Endothelial cell of umbilical vein (primary cell): Measurements from ENCODE around the gene PDE4B. TPM values are rescaled to one million over a fixed set of nuclear protein-coding genes. Genes with fewer than 3 reads are reported as not detected.

ENCODE experiments used
- BruUV-seq: library from RNA; stranded (reverse); fragments of 400-500 nt; replicated peaks from 2 replicates; lab custom pipeline; 2021; lab: Mats Ljungman, UMichigan
- CTCF ChIA-PET: fragments of 300-600, 350-600 bp; sonication (Branson Sonifier 250); formaldehyde crosslinking; loops from one replicate; lab custom pipeline; 2021; ENCODE audit warnings: antibody characterized with exemption, inconsistent platforms; lab: Charles Lee
- POLR2A ChIA-PET: fragments of 300-600, 350-600 bp; sonication (Branson Sonifier 250); formaldehyde crosslinking; loops from one replicate; lab custom pipeline; 2021; ENCODE audit warnings: antibody characterized with exemption, inconsistent platforms; lab: Charles Lee
- DNase-seq: peaks from one replicate; pipeline ENCODE4 v3.0.0-alpha.2; 2011; ENCODE audit warnings: low read depth, low spot score
- FAIRE-seq: peaks from 2 replicates; lab custom pipeline; 2011; peaks lifted over from hg19 to GRCh38; lab: Jason Lieb, UNC
- H2AFZ ChIP-seq: 2 replicates; pipeline ENCODE4 v1.6.0; 2012; ENCODE audit warnings: low read depth, low read length, control low read depth, inconsistent platforms
- H3K27ac ChIP-seq: 2 replicates; pipeline ENCODE4 v1.5.1; 2011; ENCODE audit warnings: low read depth, mild to moderate bottlenecking, control low read depth, low read length, moderate library complexity; ENCODE audit not compliant: insufficient read depth
- H3K27me3 ChIP-seq, 2 experiments: 2 replicates each; pipeline versions ENCODE4 v1.6.0 to v1.6.1; 2011; ENCODE audit warnings: low read length in 2 of 2, mixed read lengths in 1 of 2; ENCODE audit not compliant: control insufficient read depth in 2 of 2, insufficient read depth in 2 of 2
- H3K36me3 ChIP-seq, 2 experiments: 2 replicates in 1 of 2; 3 replicates in 1 of 2; pipeline ENCODE4 v1.5.1; 2011; ENCODE audit warnings: low read length in 2 of 2, mild to moderate bottlenecking in 1 of 2, moderate library complexity in 1 of 2; ENCODE audit not compliant: control insufficient read depth in 2 of 2, insufficient read depth in 2 of 2; ENCODE audit errors: extremely low read depth in 1 of 2
- H3K4me1 ChIP-seq: 3 replicates; pipeline ENCODE4 v1.5.1; 2011; ENCODE audit warnings: mild to moderate bottlenecking, low read length; ENCODE audit not compliant: control insufficient read depth, insufficient read depth; ENCODE audit errors: extremely low read depth
- H3K4me2 ChIP-seq: 2 replicates; pipeline ENCODE4 v1.6.1; 2011; ENCODE audit warnings: low read length, control low read depth, mixed read lengths; ENCODE audit not compliant: insufficient read depth
- H3K4me3 ChIP-seq, 3 experiments: fragments of 200-600 bp in 1 of 3; sonication (generic), shearing (Covaris generic) in 1 of 3; replicated peaks in 1 of 3; 2 replicates each; pipeline ENCODE4 v1.5.1; 2011 to 2016; ENCODE audit warnings: control low read depth in 3 of 3, low read length in 3 of 3, mild to moderate bottlenecking in 2 of 3, inconsistent platforms in 1 of 3, low read depth in 1 of 3, moderate library complexity in 1 of 3; ENCODE audit not compliant: insufficient read depth in 1 of 3
- H3K79me2 ChIP-seq: 2 replicates; pipeline ENCODE4 v1.6.0; 2012; ENCODE audit warnings: low read length, inconsistent platforms; ENCODE audit not compliant: control insufficient read depth, insufficient read depth
- H3K9ac ChIP-seq: replicated peaks from 2 replicates; pipeline ENCODE3; 2011; ENCODE audit warnings: low read length, control low read depth; ENCODE audit not compliant: insufficient read depth; ENCODE audit errors: extremely low read depth
- H3K9me1 ChIP-seq: replicated peaks from 3 replicates; pipeline ENCODE4 v1.6.0; 2011; ENCODE audit warnings: mild to moderate bottlenecking, low read length; ENCODE audit not compliant: control insufficient read depth, insufficient read depth; ENCODE audit errors: extremely low read depth
- H3K9me3 ChIP-seq: replicated peaks from 2 replicates; pipeline ENCODE4 v1.5.1; 2012; ENCODE audit warnings: low read length, inconsistent platforms; ENCODE audit not compliant: control insufficient read depth, insufficient read depth
- H4K20me1 ChIP-seq: replicated peaks from 2 replicates; pipeline ENCODE3; 2011; ENCODE audit warnings: mild to moderate bottlenecking, low read length; ENCODE audit not compliant: control insufficient read depth, insufficient read depth; ENCODE audit errors: extremely low read depth
- EZH2 ChIP-seq: IDR thresholded peaks from 2 replicates; pipeline ENCODE4 v1.6.1; 2012; ENCODE audit warnings: borderline replicate concordance, low read depth, mild to moderate bottlenecking, moderate library complexity, low read length, inconsistent platforms; ENCODE audit not compliant: severe bottlenecking
- FOS ChIP-seq: IDR thresholded peaks from 2 replicates; pipeline ENCODE4 v1.6.1; 2011; ENCODE audit warnings: mild to moderate bottlenecking, low read length, moderate library complexity, borderline replicate concordance; ENCODE audit not compliant: insufficient read depth
- GATA2 ChIP-seq: IDR thresholded peaks from 2 replicates; pipeline ENCODE4 v1.7.0; 2011; ENCODE audit warnings: low read depth, mild to moderate bottlenecking, moderate library complexity, mixed read lengths, low read length; ENCODE audit not compliant: insufficient read length, insufficient read depth
- JUN ChIP-seq: IDR thresholded peaks from 2 replicates; pipeline ENCODE4 v1.6.1; 2011; ENCODE audit warnings: borderline replicate concordance, low read depth; ENCODE audit not compliant: insufficient read length, insufficient read depth
- MYC ChIP-seq: IDR thresholded peaks from one replicate; pipeline ENCODE4 v1.6.1; 2011; ENCODE audit warnings: mild to moderate bottlenecking, low read depth, low read length
- POLR2A ChIP-seq: IDR thresholded peaks from 2 replicates; pipeline ENCODE4 v1.6.1; 2012; ENCODE audit warnings: low read depth, mild to moderate bottlenecking, control low read depth, low read length
- POLR2AphosphoS5 ChIP-seq: IDR thresholded peaks from 2 replicates; pipeline ENCODE4 v1.6.1; 2012; ENCODE audit warnings: low read depth, mild to moderate bottlenecking, control low read depth, low read length, moderate library complexity; ENCODE audit not compliant: insufficient read depth
- dilution Hi-C: fragments of 300-500 bp; cut with MboI; formaldehyde crosslinking; loops from one replicate; pipeline ENCODE4 v1.15.0; 2019; ENCODE audit warnings: low sequenced_read_pairs; ENCODE audit not compliant: extremely low pct_ligation_motif_present
- intact Hi-C: fragments of 100-400 bp; cut with micrococcal nuclease; formaldehyde crosslinking; loops from one replicate; pipeline ENCODE4 v1.10.0; 2022
- polyA plus RNA-seq, 4 experiments: library from polyadenylated mRNA; depleted of rRNA in 3 of 4; stranded (reverse) in 3 of 4; unstranded in 1 of 4; fragments of >200 nt; gene quantifications; 2 replicates each; pipeline versions ENCODE4 v1.2.1 to v1.2.3, GENCODE V29; 2011 to 2012; ENCODE audit warnings: missing spikeins in 1 of 4
- total RNA-seq: library from RNA; stranded (reverse); gene quantifications from 2 replicates; pipeline ENCODE4 v1.2.3, GENCODE V29; 2021
- TF ChIP-seq, protein P1 (sequence below), 2 donors: IDR thresholded peaks; 1 replicate in 1 of 2; 2 replicates in 1 of 2; pipeline ENCODE4 v1.5.1; 2011; ENCODE audit warnings: low read length in 2 of 2, mild to moderate bottlenecking in 2 of 2, moderate library complexity in 2 of 2, control low read depth in 1 of 2, inconsistent platforms in 1 of 2, low read depth in 1 of 2; ENCODE audit not compliant: insufficient read depth in 1 of 2; ENCODE audit errors: extremely low read depth in 1 of 2
- TF ChIP-seq, protein P2 (sequence below): IDR thresholded peaks from 2 replicates; pipeline ENCODE4 v1.6.1; 2011; ENCODE audit not compliant: insufficient read depth, insufficient read length

The PDE4B gene
- total and polyA plus RNA-seq, 2 donors (not counting 3 experiments of a cell fraction or from before 2014, with no cell fraction given) = 63.5 to 69.8 TPM

DNA sequence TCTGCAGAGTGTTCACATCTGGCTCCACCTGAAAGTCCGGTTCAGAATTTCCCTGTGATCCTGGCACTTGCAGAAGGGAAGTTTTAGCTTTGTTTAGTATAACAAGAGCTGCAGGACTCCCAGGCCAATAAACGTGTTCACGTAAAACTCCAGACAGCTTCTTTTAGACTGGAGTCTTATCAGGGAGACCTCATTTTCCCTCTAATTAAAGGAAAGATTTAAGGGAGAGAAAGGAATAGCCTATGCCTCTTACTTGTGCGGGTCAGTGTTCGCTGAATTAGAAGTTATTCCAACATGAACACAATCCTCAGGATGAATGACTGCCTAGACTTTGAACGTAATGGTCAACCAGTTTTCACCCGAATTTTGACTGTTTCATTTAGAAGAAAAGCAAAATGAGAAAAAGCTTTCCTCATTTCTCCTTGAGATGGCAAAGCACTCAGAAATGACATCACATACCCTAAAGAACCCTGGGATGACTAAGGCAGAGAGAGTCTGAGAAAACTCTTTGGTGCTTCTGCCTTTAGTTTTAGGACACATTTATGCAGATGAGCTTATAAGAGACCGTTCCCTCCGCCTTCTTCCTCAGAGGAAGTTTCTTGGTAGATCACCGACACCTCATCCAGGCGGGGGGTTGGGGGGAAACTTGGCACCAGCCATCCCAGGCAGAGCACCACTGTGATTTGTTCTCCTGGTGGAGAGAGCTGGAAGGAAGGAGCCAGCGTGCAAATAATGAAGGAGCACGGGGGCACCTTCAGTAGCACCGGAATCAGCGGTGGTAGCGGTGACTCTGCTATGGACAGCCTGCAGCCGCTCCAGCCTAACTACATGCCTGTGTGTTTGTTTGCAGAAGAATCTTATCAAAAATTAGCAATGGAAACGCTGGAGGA is 539.2 kb downstream of the PDE4B start:
- peak; percentile 84 for FAIRE-seq
- peaks cover 30% of the 10 kb centered on the region for H3K4me1 ChIP-seq
- BruUV-seq = TSS peak; percentile 4

More for the DNA sequence above, 539.2 kb downstream of the PDE4B start:
- peak overlapping the region; percentile 95 for H3K27ac ChIP-seq
- peak overlapping the region; percentile 100 for H3K9ac ChIP-seq
- no peaks in the 10 kb centered on the region for H4K20me1 ChIP-seq
- intact Hi-C loops (loop anchor here (1.0 to 10.0 kb wide), 7 partner anchors 31 to 603 kb away; no protein-coding TSS in a partner anchor), dilution Hi-C loops (loop anchor here (25.0 kb wide), 1 partner anchor 205 kb away; the partner anchor contains the start of gene SGIP1)
- ChIA-PET CTCF (interaction anchor here (0.7 to 4.1 kb wide), 28 partner anchors 11 to 172 kb away, joined by 3 to 51 read pairs (median 5); no protein-coding TSS in a partner anchor), POLR2A (interaction anchor here (0.8 to 2.1 kb wide), 13 partner anchors 11 to 105 kb away, joined by 3 to 13 read pairs (median 6); no protein-coding TSS in a partner anchor)
- peak overlapping the region; percentile 77 to 98 (median 92) for H3K4me3 ChIP-seq
- H3K9me1 ChIP-seq = no peaks in the 10 kb centered on the region
- TF ChIP-seq JUN (peak; percentile 41), EZH2 (no peak), FOS (peak; percentile 73), GATA2 (peak; percentile 28), POLR2AphosphoS5 (peak; percentile 85), MYC (no peak), POLR2A (peak; percentile 97)
- TF ChIP-seq, protein P1, sequence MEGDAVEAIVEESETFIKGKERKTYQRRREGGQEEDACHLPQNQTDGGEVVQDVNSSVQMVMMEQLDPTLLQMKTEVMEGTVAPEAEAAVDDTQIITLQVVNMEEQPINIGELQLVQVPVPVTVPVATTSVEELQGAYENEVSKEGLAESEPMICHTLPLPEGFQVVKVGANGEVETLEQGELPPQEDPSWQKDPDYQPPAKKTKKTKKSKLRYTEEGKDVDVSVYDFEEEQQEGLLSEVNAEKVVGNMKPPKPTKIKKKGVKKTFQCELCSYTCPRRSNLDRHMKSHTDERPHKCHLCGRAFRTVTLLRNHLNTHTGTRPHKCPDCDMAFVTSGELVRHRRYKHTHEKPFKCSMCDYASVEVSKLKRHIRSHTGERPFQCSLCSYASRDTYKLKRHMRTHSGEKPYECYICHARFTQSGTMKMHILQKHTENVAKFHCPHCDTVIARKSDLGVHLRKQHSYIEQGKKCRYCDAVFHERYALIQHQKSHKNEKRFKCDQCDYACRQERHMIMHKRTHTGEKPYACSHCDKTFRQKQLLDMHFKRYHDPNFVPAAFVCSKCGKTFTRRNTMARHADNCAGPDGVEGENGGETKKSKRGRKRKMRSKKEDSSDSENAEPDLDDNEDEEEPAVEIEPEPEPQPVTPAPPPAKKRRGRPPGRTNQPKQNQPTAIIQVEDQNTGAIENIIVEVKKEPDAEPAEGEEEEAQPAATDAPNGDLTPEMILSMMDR (IDR thresholded peaks at IDR 0.05; ENCODE audit: extremely low read depth in 1 of 2, insufficient read depth in 1 of 2, low read depth in 1 of 2, low read length in 2 of 2) = peak; percentile 21 to 57
- TF ChIP-seq, protein P2, sequence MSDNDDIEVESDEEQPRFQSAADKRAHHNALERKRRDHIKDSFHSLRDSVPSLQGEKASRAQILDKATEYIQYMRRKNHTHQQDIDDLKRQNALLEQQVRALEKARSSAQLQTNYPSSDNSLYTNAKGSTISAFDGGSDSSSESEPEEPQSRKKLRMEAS = peak; percentile 47
- DNase-seq = peak; percentile 97
- peak overlapping the region; percentile 100 for H3K4me2 ChIP-seq
- no peaks in the 10 kb centered on the region for H3K27me3 ChIP-seq
- H3K36me3 ChIP-seq = no peaks in the 10 kb centered on the region
- peaks cover 43% of the 10 kb centered on the region for H3K79me2 ChIP-seq
- H3K9me3 ChIP-seq = no peaks in the 10 kb centered on the region
- H2AFZ ChIP-seq = peak overlapping the region; percentile 40
